ENCODE results near the gene CCDC124. TPM values are rescaled to one million over a fixed set of nuclear protein-coding genes. Genes with fewer than 3 reads are reported as not detected.

CCDC124 gene, protein sequence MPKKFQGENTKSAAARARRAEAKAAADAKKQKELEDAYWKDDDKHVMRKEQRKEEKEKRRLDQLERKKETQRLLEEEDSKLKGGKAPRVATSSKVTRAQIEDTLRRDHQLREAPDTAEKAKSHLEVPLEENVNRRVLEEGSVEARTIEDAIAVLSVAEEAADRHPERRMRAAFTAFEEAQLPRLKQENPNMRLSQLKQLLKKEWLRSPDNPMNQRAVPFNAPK
- total RNA-seq, result 32.1 and 72.3 TPM in 2 replicates

DNA sequence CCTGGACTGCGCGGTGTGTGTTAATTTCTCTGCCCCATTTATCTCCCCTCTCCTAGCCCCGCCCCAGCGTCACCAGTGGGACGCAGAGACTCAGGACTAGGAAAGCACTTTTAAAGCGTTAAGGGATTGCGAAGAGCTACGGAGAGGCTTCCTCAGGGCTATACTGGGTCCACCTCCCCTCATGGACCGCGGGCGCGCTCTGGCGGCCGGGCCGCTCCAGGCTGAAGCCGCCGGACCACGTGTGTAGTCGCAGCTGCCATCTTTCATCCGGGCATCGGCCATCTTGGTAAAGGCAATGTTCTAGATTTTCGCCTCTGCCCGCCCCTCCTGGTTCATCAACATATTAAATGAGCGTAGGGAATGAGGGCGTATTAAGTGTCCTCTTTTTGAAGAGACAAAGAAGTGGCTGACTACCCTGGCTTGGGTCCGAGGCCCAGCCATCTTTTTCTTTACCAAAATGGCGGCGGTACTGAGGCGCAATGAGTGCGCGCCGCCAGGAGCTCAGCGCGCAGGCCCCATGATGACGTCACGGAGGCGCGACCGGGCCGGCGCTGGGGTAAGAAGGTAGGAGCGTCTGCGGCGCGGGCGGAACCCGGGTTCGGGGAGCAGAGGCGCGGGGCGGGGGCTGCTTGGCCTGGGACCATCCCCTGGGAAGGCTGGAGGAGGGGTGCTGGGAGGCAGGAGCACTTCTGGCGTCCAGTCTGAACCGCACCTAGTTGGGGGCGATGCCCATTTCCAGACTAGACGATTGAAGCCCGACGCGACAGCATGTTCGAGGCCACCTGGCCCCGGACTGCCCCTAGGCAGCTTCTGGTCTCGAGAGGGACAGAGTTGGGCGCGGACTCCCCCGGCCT lies at the start of gene CCDC124:
Gene CCDC124 (plus strand): TSS at position 531 of the 854 bp plus-strand sequence. CDS start 3,406 bp downstream, outside the sequence.

DNA sequence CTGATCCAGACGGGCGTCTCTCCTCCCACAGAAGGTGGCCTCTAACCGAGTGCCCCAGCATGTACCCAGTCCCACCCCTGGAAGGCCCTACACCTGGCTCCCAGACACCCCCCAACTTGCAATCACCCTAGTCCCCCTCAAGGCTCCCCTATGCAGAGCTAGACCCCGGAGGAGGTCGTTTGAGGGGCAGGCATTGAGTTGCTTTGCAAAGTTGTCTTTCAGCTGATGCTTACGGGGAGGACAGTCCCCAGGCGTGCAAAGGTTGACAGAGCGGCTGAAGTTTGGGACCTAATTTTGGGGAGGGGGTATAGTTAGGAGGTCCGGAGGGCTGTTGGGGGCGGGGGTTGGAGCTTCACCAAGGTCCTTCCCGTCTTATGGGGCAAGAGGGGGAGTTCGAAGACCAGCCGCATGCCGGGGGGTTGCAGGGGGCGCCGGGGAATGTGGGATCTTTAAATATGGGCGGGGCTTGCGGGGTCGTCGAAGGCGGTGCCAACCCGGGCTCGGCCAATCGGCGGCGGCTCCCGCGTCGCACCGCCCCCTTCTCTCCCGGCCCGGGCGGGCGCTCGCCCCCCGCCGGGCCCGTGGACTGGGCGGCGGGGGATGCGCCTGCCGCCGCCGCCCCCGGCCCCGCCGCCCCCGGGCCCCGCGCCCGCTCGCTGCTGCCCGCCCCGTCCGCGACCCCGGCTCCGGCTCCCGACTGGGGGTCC lies 33.9 kb downstream of the CCDC124 start, which contains the start of gene KCNN1:
Gene KCNN1 (plus strand): TSS at position 558 of the 707 bp plus-strand sequence. CDS start 6,782 bp downstream, outside the sequence.

Other genes with a start within 250 kb of the CCDC124 start
- 0.16 and 0.57 TPM in 2 replicates for gene UNC13A, start 244.7 kb upstream of the CCDC124 start, total RNA-seq
- gene MAP1S, start 213.5 kb upstream of the CCDC124 start, total RNA-seq, result 24.1 and 84.1 TPM in 2 replicates
- gene FCHO1, start 181.5 kb upstream of the CCDC124 start, total RNA-seq, result 0.31 and 1.1 TPM in 2 replicates
- gene B3GNT3, start 137.9 kb upstream of the CCDC124 start, total RNA-seq, result 0.16 TPM in 1 of 2 replicates, not detected in the other
- gene INSL3, start 111.5 kb upstream of the CCDC124 start, total RNA-seq, result not detected in 2 replicates
- 4.4 and 5.2 TPM in 2 replicates for gene JAK3, start 85.0 kb upstream of the CCDC124 start, total RNA-seq
- 882 and 1,185 TPM in 2 replicates for gene RPL18A, start 73.1 kb upstream of the CCDC124 start, total RNA-seq
- not detected in 2 replicates for gene SLC5A5, start 61.1 kb upstream of the CCDC124 start, total RNA-seq
- under 0.01 TPM in 1 of 2 replicates, not detected in the other for gene KCNN1, start 34.1 kb downstream of the CCDC124 start, total RNA-seq
- gene ARRDC2, start 75.2 kb downstream of the CCDC124 start, total RNA-seq, result 32.7 and 74.5 TPM in 2 replicates
- gene IL12RB1, start 153.9 kb downstream of the CCDC124 start, total RNA-seq, result 0.31 and 0.49 TPM in 2 replicates
- 1.1 and 4.7 TPM in 2 replicates for gene MAST3, start 164.8 kb downstream of the CCDC124 start, total RNA-seq
- 0.97 and 3.7 TPM in 2 replicates for gene PIK3R2, start 220.1 kb downstream of the CCDC124 start, total RNA-seq
- 4.4 and 5.7 TPM in 2 replicates for gene IFI30, start 240.8 kb downstream of the CCDC124 start, total RNA-seq

Measured in bladder microvascular endothelial cell (primary cell).